Measurements from ENCODE around the gene FKBP1A. TPM values are rescaled to one million over a fixed set of nuclear protein-coding genes. Genes with fewer than 3 reads are reported as not detected.

Gene FKBP1A
- total and polyA plus RNA-seq, 10 donors = 135 to 338 (median 248) TPM

DNA sequence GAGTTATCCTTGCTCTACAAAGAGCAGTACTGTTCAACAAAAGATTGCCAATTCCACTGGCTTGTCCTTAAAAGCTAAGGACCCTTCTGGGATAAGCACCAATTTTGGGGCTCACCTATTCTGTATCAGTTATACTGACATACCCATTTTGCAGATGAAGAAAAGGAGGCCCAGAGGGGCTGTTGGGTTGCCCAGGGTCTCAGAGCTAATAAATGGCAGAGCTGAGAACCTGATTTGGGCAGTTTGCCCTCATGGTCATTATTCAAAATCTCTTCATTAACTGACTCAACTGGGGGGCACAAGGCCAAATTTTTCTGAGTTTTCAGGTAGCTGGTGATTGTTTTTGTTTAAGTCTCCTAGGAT, 42.5 kb upstream of the FKBP1A start:
- intact Hi-C loops (cut with DNase I; ENCODE audit: low total_unique reads) = no loop called here
- no peaks in the 10 kb centered on the region for H3K9me3 ChIP-seq
- DNase-seq = no peak
- TF ChIP-seq, protein P1, sequence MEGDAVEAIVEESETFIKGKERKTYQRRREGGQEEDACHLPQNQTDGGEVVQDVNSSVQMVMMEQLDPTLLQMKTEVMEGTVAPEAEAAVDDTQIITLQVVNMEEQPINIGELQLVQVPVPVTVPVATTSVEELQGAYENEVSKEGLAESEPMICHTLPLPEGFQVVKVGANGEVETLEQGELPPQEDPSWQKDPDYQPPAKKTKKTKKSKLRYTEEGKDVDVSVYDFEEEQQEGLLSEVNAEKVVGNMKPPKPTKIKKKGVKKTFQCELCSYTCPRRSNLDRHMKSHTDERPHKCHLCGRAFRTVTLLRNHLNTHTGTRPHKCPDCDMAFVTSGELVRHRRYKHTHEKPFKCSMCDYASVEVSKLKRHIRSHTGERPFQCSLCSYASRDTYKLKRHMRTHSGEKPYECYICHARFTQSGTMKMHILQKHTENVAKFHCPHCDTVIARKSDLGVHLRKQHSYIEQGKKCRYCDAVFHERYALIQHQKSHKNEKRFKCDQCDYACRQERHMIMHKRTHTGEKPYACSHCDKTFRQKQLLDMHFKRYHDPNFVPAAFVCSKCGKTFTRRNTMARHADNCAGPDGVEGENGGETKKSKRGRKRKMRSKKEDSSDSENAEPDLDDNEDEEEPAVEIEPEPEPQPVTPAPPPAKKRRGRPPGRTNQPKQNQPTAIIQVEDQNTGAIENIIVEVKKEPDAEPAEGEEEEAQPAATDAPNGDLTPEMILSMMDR (IDR thresholded peaks at IDR 0.05 in 8 of 11, conservative IDR thresholded peaks at IDR 0.05 in 3 of 11) = no peak
- no peak for TF ChIP-seq POLR2A (IDR thresholded peaks at IDR 0.05)
- TF ChIP-seq POLR2AphosphoS5 (IDR thresholded peaks at IDR 0.05) = no peak
- H3K4me1 ChIP-seq = peaks cover 15 to 48% (median 27%) of the 10 kb centered on the region in 6 donors
- H3K27ac ChIP-seq = peak overlapping the region in 4 of 8 donors; percentile 8 to 77 (median 71)
- peaks cover 0 to 18% (median 5%) of the 10 kb centered on the region in 6 donors for H3K36me3 ChIP-seq
- H3K27me3 ChIP-seq (replicated peaks in 1 of 7) = peaks cover 0 to 5% (median 0%) of the 10 kb centered on the region in 7 donors
- H3K4me3 ChIP-seq = no peak overlapping the region

DNA sequence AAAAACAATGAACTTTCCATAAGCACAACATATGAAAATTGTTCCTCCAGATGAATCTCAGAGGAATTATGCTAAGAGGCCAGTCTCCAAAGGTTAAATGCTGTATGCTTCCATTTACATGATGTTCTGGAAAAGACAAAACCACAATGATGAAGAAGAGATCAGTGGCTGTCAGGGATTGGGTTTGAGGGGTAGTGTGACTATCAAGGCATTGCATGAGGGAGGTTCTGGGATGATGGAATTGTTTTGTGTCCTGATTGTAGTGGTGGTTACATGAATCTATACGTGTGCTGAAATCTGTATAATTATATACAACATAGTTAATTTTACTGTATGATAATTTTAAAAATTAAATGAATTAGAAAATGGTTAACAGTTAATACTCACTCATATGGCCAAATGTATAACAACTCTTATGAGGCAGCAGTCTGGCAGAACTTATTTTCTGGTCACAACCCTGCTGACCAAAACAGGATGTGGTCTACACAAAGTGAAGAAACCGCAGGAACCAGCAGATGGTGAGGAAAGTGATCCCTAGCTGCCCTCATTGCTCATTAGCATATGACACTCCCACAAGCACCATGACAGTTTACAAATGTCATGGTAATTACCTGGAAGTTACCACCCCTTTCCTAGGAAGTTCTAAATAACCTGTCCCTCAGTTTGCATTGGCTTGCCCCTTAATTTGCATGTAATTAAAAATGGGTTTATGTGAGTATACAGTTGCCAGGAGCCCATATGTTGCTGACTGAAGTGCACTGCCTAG, 41.9 kb upstream of the FKBP1A start:
- intact Hi-C loops (cut with DNase I; ENCODE audit: low total_unique reads) = no loop called here
- WGBS, 5 donors = 14 to 28% (median 16%) methylated on average over 2 of the region's 2 CpGs
- peak overlapping the region in 1 of 8 donors; percentile 16 for H3K4me3 ChIP-seq
- no peaks in the 10 kb centered on the region for H3K9me3 ChIP-seq
- TF ChIP-seq, protein P1 (IDR thresholded peaks at IDR 0.05 in 8 of 11, conservative IDR thresholded peaks at IDR 0.05 in 3 of 11) = peak in 1 of 11 experiments; percentile 12
- TF ChIP-seq POLR2A (IDR thresholded peaks at IDR 0.05) (no peak), POLR2AphosphoS5 (IDR thresholded peaks at IDR 0.05) (peak in 1 of 3 donors; percentile 84)
- H3K36me3 ChIP-seq = peaks cover 0 to 12% (median 3%) of the 10 kb centered on the region in 6 donors
- peaks cover 15 to 48% (median 27%) of the 10 kb centered on the region in 6 donors for H3K4me1 ChIP-seq
- no peak for DNase-seq
- H3K27me3 ChIP-seq (replicated peaks in 1 of 7) = peaks cover 0 to 5% (median 0%) of the 10 kb centered on the region in 7 donors
- peak overlapping the region in 7 of 8 donors; percentile 8 to 77 (median 36) for H3K27ac ChIP-seq

DNA sequence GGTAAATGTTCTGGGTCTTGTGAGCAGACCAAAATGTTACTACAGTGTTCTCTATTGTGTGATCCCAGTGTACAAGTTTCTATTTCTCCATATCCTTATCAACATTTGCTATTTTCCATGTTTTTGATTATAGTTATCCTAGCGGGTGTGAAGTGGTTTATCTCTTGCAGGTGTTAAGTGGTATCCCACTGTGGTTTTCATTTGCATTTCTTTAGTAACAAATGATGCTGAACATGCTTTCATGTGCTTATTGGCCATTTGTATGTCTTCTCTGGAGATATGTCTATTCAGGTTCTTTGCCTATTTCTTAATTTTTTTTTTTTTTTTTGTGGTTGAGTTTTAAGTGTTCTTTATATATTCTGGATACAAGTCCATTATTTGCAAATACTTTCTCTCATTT, 38.3 kb upstream of the FKBP1A start:
- DNase-seq = no peak
- H3K27me3 ChIP-seq (replicated peaks in 1 of 7) = peaks cover 0 to 10% (median 0%) of the 10 kb centered on the region in 7 donors
- no peaks in the 10 kb centered on the region for H3K9me3 ChIP-seq
- TF ChIP-seq POLR2A (IDR thresholded peaks at IDR 0.05) (no peak), POLR2AphosphoS5 (IDR thresholded peaks at IDR 0.05) (no peak)
- TF ChIP-seq, protein P1 (IDR thresholded peaks at IDR 0.05 in 8 of 11, conservative IDR thresholded peaks at IDR 0.05 in 3 of 11) = no peak
- no peak overlapping the region for H3K4me3 ChIP-seq
- 29 to 58% (median 43%) methylated on average over 1 of the region's 1 CpG for WGBS, 5 donors
- intact Hi-C loops (cut with DNase I; ENCODE audit: low total_unique reads) = no loop called here
- no peak overlapping the region for H3K27ac ChIP-seq
- H3K36me3 ChIP-seq = no peaks in the 10 kb centered on the region
- H3K4me1 ChIP-seq = peaks cover 12 to 26% (median 19%) of the 10 kb centered on the region in 6 donors

DNA sequence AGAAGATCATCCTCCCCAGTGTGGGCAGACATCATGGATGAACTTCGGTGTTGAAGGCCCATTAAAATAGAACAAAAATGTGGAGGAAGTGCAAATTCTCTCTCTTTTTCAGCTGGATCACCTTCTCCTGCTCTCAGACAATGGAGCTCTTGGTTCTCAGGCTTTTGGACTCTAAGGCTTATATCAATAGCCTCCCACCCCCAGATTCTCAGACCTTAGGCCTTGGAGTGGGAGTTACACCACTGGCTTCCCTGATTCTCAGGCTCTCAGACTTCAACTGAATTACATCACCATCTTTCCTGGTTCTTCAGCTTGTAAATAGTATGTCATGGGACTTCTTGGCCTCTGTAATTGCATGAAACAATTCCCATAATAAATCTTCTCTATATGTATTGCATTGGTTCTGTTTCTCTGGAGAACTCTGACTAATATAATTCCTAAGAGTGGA, 37.2 kb upstream of the FKBP1A start:
- TF ChIP-seq, protein P1 (IDR thresholded peaks at IDR 0.05 in 8 of 11, conservative IDR thresholded peaks at IDR 0.05 in 3 of 11) = no peak
- TF ChIP-seq POLR2AphosphoS5 (IDR thresholded peaks at IDR 0.05) (no peak), POLR2A (IDR thresholded peaks at IDR 0.05) (no peak)

More for the DNA sequence above, 37.2 kb upstream of the FKBP1A start:
- Histone ChIP-seq H3K27ac (no peak overlapping the region), H3K9me3 (no peaks in the 10 kb centered on the region), H3K4me1 (peaks cover 8 to 15% (median 12%) of the 10 kb centered on the region in 6 donors), H3K36me3 (no peaks in the 10 kb centered on the region), H3K4me3 (no peak overlapping the region), H3K27me3 (replicated peaks in 1 of 7) (peaks cover 0 to 10% (median 0%) of the 10 kb centered on the region in 7 donors)
- intact Hi-C loops (cut with DNase I; ENCODE audit: low total_unique reads) = no loop called here
- WGBS, 5 donors = 84 to 94% (median 90%) methylated on average over 1 of the region's 1 CpG
- DNase-seq = no peak

Measured in spleen (tissue), 11 donors.